Heart left ventricle (tissue), 16 donors: ENCODE data around the gene RBM23. TPM values are rescaled to one million over a fixed set of nuclear protein-coding genes. Genes with fewer than 3 reads are reported as not detected.
"Not testable (repeated sequence)": the region's sequence is repeated elsewhere in the genome, so short reads cannot be mapped to it uniquely, and the experiment has no call there.

ENCODE experiments used
- ATAC-seq, 4 donors: fragments of 200-7000 bp; cut with Tn5 transposase; one replicate each; pipeline ENCODE4 v1.9.1; 2020 to 2022; ENCODE audit warnings: moderate library complexity in 4 of 4, mild to moderate bottlenecking in 3 of 4, moderate number of reproducible peaks in 1 of 4
- DNase-seq, 5 donors: peaks; one replicate each; pipeline ENCODE4 v3.0.0-alpha.2; 2020
- H3K27ac ChIP-seq, 12 donors: fragments of 200-600 bp; sonication (generic) in 4 of 12; one replicate each; pipeline versions ENCODE4 v1.5.0 to v1.8.0; 2016 to 2022; ENCODE audit warnings: mild to moderate bottlenecking in 2 of 12
- H3K27me3 ChIP-seq, 9 donors: fragments of 200-600 bp; sonication (generic) in 2 of 9; one replicate each; pipeline versions ENCODE4 v1.5.1 to v1.8.0; 2016 to 2022; ENCODE audit warnings: mild to moderate bottlenecking in 3 of 9
- H3K36me3 ChIP-seq, 9 donors: fragments of 200-600 bp; sonication (generic) in 2 of 9; one replicate each; pipeline versions ENCODE4 v1.5.0 to v1.8.0; 2018 to 2022; ENCODE audit warnings: mild to moderate bottlenecking in 2 of 9
- H3K4me1 ChIP-seq, 12 donors: fragments of 200-600 bp; sonication (generic) in 4 of 12; one replicate each; pipeline versions ENCODE4 v1.5.0 to v1.8.0; 2016 to 2022; ENCODE audit warnings: mild to moderate bottlenecking in 3 of 12
- H3K4me3 ChIP-seq, 12 donors: fragments of 200-600 bp; sonication (generic) in 4 of 12; one replicate each; pipeline versions ENCODE4 v1.5.0 to v1.8.0; 2017 to 2022; ENCODE audit warnings: mild to moderate bottlenecking in 9 of 12, moderate library complexity in 4 of 12
- H3K9me3 ChIP-seq, 12 donors: fragments of 200-600 bp; sonication (generic) in 4 of 12; one replicate each; pipeline versions ENCODE4 v1.5.0 to v1.8.0; 2016 to 2022; ENCODE audit warnings: mild to moderate bottlenecking in 1 of 12
- CTCF ChIP-seq, 12 donors: fragments of 200-600 bp; sonication (generic) in 4 of 12; IDR thresholded peaks; one replicate each; pipeline versions ENCODE4 v1.5.0 to v1.8.0; 2018 to 2022; ENCODE audit warnings: antibody characterized with exemption in 12 of 12, mild to moderate bottlenecking in 5 of 12
- POLR2A ChIP-seq, 2 donors: fragments of 450-650 bp; IDR thresholded peaks; one replicate each; pipeline ENCODE4 v1.6.1; 2017; ENCODE audit warnings: antibody characterized with exemption in 2 of 2, mild to moderate bottlenecking in 2 of 2, moderate library complexity in 2 of 2
- WGBS, 4 donors: extraction: QIAGEN DNeasy Blood & Tissue Kit in 2 of 4; methylation state at CpG; one replicate each; pipeline versions ENCODE4 v1.1.5 to v1.1.7; 2013 to 2018; 5-methylcytosine and 5-hydroxymethylcytosine counted together
- intact Hi-C, 10 donors: fragments of 100-400 bp; cut with DNase I; formaldehyde crosslinking; loops; one replicate each; pipeline versions ENCODE4 v1.11.1 to v1.14.2; 2022
- polyA plus RNA-seq, 2 donors: library from polyadenylated mRNA; stranded (reverse); fragments of 200-250 nt; gene quantifications; one replicate each; pipeline ENCODE4 v1.2.3, GENCODE V29; 2013
- total RNA-seq, 9 donors: library from RNA; depleted of rRNA in 2 of 9; stranded (reverse); fragments of >200 nt in 2 of 9; fragmentation: NEBNext Ultra II Directional in 3 of 9; extraction: Animal tissue kit (Norgen Biotek cat#: 25700) in 3 of 9; gene quantifications; one replicate each; pipeline versions ENCODE4 v1.1.0 to v1.2.4, GENCODE V29; 2016 to 2023
- donor health status: ischemic (EF 13 %, LVEDD 7.1; RV severe dilation, severe dysfunction).
- donor health status: healthy with polysubstance abuse.
- donor health status: DM: no; HTN: yes; CAD: no.
- donor health status: DM: no; HTN: no; CAD: no.
- donor health status: ischemic (EF 25% LVEDD 6.9; RV normal size, moderate dysfunction).
- donor health status: ischemic (EF 25% LVEDD 5.7; RV mildly dilated, moderate dysfunction).
- donor health status: healthy.
- donor health status: DM: yes; HTN: yes; CAD: no.
- donor health status: ischemic (EF 35%, LVEDD 5.7; RV mildly dilated, moderate dysfunction).
- donor health status: nonischemic (EF 11% LVEDD 7.7; RV severe dilation, severe dysfunction).
- donor health status: DM: yes; HTN: yes; CAD: no.
- donor health status: PGD.
- donor health status: ischemic (EF 29% LVEDD 5.4; RV normal size, mild dysfunction).
- donor health status: nonischemic (EF 23%, LVEDD 6.1; RV moderate dilation, normal function).

RBM23 gene
- total and polyA plus RNA-seq, 11 donors: 14.8 to 52.7 (median 41.6) TPM

- Histone ChIP-seq H3K27ac (peak overlapping the region in 1 of 12 donors; percentile 68), H3K4me1 (peaks cover 3 to 56% (median 50%) of the 10 kb centered on the region in 12 donors), H3K9me3 (peaks cover 0 to 6% (median 0%) of the 10 kb centered on the region in 12 donors), H3K27me3 (no peaks in the 10 kb centered on the region), H3K36me3 (no peaks in the 10 kb centered on the region), H3K4me3 (no peak overlapping the region)
- intact Hi-C loops: loop anchor here (2.0 to 10.0 kb wide), 14 partner anchors 16 to 468 kb away; partner anchors contain the start of gene MMP14 (in 2 of the 10)
- ATAC-seq (no peak), DNase-seq (no peak)
- TF ChIP-seq POLR2A (IDR thresholded peaks at IDR 0.05): no peak
- WGBS, 4 donors: 80 to 92% (median 83%) methylated on average over 2 of the region's 2 CpGs
Measured at GRCh38 chr14:22852599-22852939, 66.4 kb downstream of the RBM23 start.

GRCh38 chr14:22852178-22852577 is 66.8 kb downstream of the RBM23 start:
- intact Hi-C loops: loop anchor here (2.0 to 10.0 kb wide), 14 partner anchors 15 to 467 kb away; partner anchors contain the start of gene MMP14 (in 2 of the 10)
- peaks cover 3 to 60% (median 53%) of the 10 kb centered on the region in 12 donors for H3K4me1 ChIP-seq

GRCh38 chr14:22850944-22851764 is 67.8 kb downstream of the RBM23 start:
- peaks cover 0 to 10% (median 3%) of the 10 kb centered on the region in 9 donors for H3K36me3 ChIP-seq
- H3K27me3 ChIP-seq: no peaks in the 10 kb centered on the region
- ATAC-seq (peak; percentile 84 to 91 (median 90)), DNase-seq (peak; percentile 90 to 96 (median 91))
- intact Hi-C loops: loop anchor here (2.0 to 10.0 kb wide), 12 partner anchors 22 to 466 kb away; partner anchors contain the start of gene MRPL52 (in 1 of the 10)
- peak overlapping the region in 1 of 12 donors; percentile 20 for H3K4me3 ChIP-seq
- TF ChIP-seq CTCF (IDR thresholded peaks at IDR 0.05): no peak
- no peak for TF ChIP-seq POLR2A (IDR thresholded peaks at IDR 0.05)
- 37 to 53% (median 45%) methylated on average over 7 to 9 of the region's 9 CpGs for WGBS, 4 donors
- peaks cover 3 to 69% (median 60%) of the 10 kb centered on the region in 12 donors for H3K4me1 ChIP-seq
- no peaks in the 10 kb centered on the region for H3K9me3 ChIP-seq
- peak overlapping the region; percentile 20 to 91 (median 84) for H3K27ac ChIP-seq

More at GRCh38 chr14:22852178-22852577, 66.8 kb downstream of the RBM23 start:
- ATAC-seq, DNase-seq, H3K27me3 ChIP-seq, H3K4me3 ChIP-seq, H3K9me3 ChIP-seq, H3K36me3 ChIP-seq: not testable (repeated sequence)
- H3K27ac ChIP-seq: peak overlapping the region in 4 of 12 donors; percentile 83 to 91 (median 84)
- WGBS, 4 donors: 83 to 86% (median 85%) methylated on average over 10 to 12 of the region's 12 CpGs

- TF ChIP-seq CTCF (IDR thresholded peaks at IDR 0.05) (no peak), POLR2A (IDR thresholded peaks at IDR 0.05) (no peak)
- peak overlapping the region; percentile 62 to 91 (median 84) for H3K27ac ChIP-seq
- peaks cover 0 to 29% (median 22%) of the 10 kb centered on the region in 9 donors for H3K36me3 ChIP-seq
- H3K4me3 ChIP-seq: peak overlapping the region in 2 of 12 donors; percentile 4 to 20
- intact Hi-C loops: no loop called here
- ATAC-seq: peak in 3 of 4 donors; percentile 1 to 19 (median 10)
- no peaks in the 10 kb centered on the region for H3K27me3 ChIP-seq
- peak; percentile 54 to 87 (median 66) for DNase-seq
- peaks cover 3 to 80% (median 62%) of the 10 kb centered on the region in 12 donors for H3K4me1 ChIP-seq
- H3K9me3 ChIP-seq: no peaks in the 10 kb centered on the region
- 49 to 59% (median 58%) methylated on average over 19 of the region's 19 CpGs for WGBS, 4 donors
Measured at GRCh38 chr14:22849212-22849819, 69.6 kb downstream of the RBM23 start.
